ENCODE data around the gene ADCY4.

ADCY4 gene

DNA sequence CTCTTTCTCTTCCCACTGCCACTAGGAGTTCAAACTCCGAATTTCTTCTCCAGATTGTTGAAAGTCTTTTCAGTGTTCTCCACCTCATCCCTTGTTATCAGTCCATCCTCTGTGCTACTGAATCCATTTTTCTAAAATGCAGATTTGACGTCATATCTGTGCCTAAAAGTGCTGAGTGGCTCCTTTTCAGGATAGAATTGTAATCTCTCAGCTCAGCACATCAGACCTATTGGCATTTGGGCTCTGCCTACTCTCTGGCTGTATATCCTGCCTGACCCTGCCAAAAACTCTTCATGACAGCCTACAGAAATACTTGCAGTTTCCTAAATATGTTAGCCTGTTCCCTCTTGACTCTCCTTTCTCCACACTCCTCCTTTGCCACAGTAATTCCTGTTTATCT, 62.4 kb downstream of the ADCY4 start:
- Histone ChIP-seq H3K9me3 (ENCODE audit: control extremely low read depth in 1 of 5, control insufficient read depth in 4 of 5, insufficient read depth in 2 of 5, low read depth in 1 of 5, low read length in 4 of 5) (no peaks in the 10 kb centered on the region), H3K4me1 (ENCODE audit: control extremely low read depth in 1 of 4, control insufficient read depth in 4 of 4, insufficient read depth in 4 of 4, low read length in 3 of 4) (peaks cover 7 to 50% (median 28%) of the 10 kb centered on the region in 4 experiments), H3K36me3 (ENCODE audit: control insufficient read depth in 4 of 4, insufficient read depth in 4 of 4, low read length in 3 of 4) (peaks cover 0 to 13% (median 6%) of the 10 kb centered on the region in 4 experiments), H3K4me3 (ENCODE audit: control insufficient read depth in 1 of 7, extremely low read depth in 1 of 7, insufficient read depth in 4 of 7, low read depth in 2 of 7, low read length in 6 of 7) (no peak overlapping the region), H3K27ac (ENCODE audit: insufficient read depth in 1 of 2, low read depth in 1 of 2, low read length in 2 of 2, poor library complexity in 1 of 2, severe bottlenecking in 2 of 2) (no peak overlapping the region), H3K27me3 (replicated peaks in 2 of 5; ENCODE audit: control insufficient read depth in 4 of 5, insufficient read depth in 5 of 5, low read length in 4 of 5) (no peaks in the 10 kb centered on the region)
- ChIA-PET POLR2A (no interaction called here), CTCF (interaction anchor here (1.5 to 7.7 kb wide), 7 partner anchors 8 to 112 kb away, joined by 3 to 57 read pairs (median 27); partner anchors contain the start of genes CIDEB, DHRS1, IRF9 and LTB4R2)
- no peak for DNase-seq
- 92% methylated on average over 2 of the region's 2 CpGs for WGBS (ENCODE audit: insufficient coverage)

GRCh38 chr14:24271834-24272263, 63.0 kb downstream of the ADCY4 start:
- POLR2A ChIA-PET = interaction anchor here (0.9 to 1.3 kb wide), 3 partner anchors 28 to 41 kb away, joined by 3 to 6 read pairs (median 3); partner anchors contain the start of genes DHRS1, NOP9 and TINF2
- CTCF ChIA-PET = interaction anchor here (1.0 to 7.7 kb wide), 10 partner anchors 9 to 111 kb away, joined by 3 to 57 read pairs (median 18); partner anchors contain the start of genes CIDEB, DHRS1, IRF9 and LTB4R2
- DNase-seq = no peak
- no peaks in the 10 kb centered on the region for H3K9me3 ChIP-seq (ENCODE audit: control extremely low read depth in 1 of 5, control insufficient read depth in 4 of 5, insufficient read depth in 2 of 5, low read depth in 1 of 5, low read length in 4 of 5)
- H3K27ac ChIP-seq (ENCODE audit: insufficient read depth in 1 of 2, low read depth in 1 of 2, low read length in 2 of 2, poor library complexity in 1 of 2, severe bottlenecking in 2 of 2) = peak overlapping the region; percentile 58 to 94
- H3K27me3 ChIP-seq (replicated peaks in 2 of 5; ENCODE audit: control insufficient read depth in 4 of 5, insufficient read depth in 5 of 5, low read length in 4 of 5) = no peaks in the 10 kb centered on the region
- peaks cover 6 to 43% (median 22%) of the 10 kb centered on the region in 4 experiments for H3K4me1 ChIP-seq (ENCODE audit: control extremely low read depth in 1 of 4, control insufficient read depth in 4 of 4, insufficient read depth in 4 of 4, low read length in 3 of 4)
- 31% methylated on average over 3 of the region's 3 CpGs for WGBS (ENCODE audit: insufficient coverage)
- H3K36me3 ChIP-seq (ENCODE audit: control insufficient read depth in 4 of 4, insufficient read depth in 4 of 4, low read length in 3 of 4) = peaks cover 0 to 19% (median 10%) of the 10 kb centered on the region in 4 experiments
- peak overlapping the region; percentile 74 to 96 (median 85) for H3K4me3 ChIP-seq (ENCODE audit: control insufficient read depth in 1 of 7, extremely low read depth in 1 of 7, insufficient read depth in 4 of 7, low read depth in 2 of 7, low read length in 6 of 7)

DNA sequence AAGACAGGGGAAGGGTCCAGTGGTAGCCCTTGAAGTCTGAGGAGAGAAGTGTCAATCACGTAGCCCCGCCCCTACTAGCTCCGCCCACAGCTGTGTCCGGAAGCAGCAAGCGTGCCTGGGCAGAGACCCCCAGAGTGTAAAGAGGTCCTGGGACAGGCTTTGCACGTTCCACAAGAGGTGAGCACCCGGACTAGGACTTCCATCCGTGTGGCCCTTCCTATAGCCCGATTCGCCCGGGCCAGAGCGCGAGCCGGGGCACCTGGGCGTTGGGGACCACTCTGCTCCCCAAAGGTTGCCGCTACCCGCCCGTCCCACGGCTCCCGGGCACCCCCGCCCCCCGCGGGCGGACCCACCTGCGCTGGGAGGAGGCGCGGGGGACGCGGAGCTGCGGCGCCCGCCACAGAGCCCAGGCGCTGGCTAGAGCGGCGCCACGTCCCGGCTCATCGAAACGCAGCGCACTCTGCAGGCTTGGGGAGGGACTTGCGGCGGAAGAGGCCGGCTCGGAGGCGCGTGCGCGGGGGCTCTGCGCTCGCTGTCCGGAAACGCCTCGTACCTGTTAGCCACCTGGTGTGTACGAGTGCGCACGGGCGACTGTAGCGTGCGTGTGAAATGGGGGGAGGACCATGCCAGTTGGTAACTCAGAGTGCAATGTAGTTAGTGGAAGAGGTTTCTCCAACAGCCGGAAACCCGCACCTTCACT, 63.6 kb downstream of the ADCY4 start, which contains the start of gene RABGGTA:
RABGGTA (minus strand) TSS at position 464 of the 700 bp plus-strand sequence. CDS start 482 bp downstream, outside the sequence.
- Histone ChIP-seq H3K4me3 (ENCODE audit: control insufficient read depth in 1 of 7, extremely low read depth in 1 of 7, insufficient read depth in 4 of 7, low read depth in 2 of 7, low read length in 6 of 7) (peak within 1 kb of the TSS; percentile 74 to 96 (median 85)), H3K4me1 (ENCODE audit: control extremely low read depth in 1 of 4, control insufficient read depth in 4 of 4, insufficient read depth in 4 of 4, low read length in 3 of 4) (peaks cover 2 to 38% (median 18%) of the 10 kb centered on the region in 4 experiments), H3K9me3 (ENCODE audit: control extremely low read depth in 1 of 5, control insufficient read depth in 4 of 5, insufficient read depth in 2 of 5, low read depth in 1 of 5, low read length in 4 of 5) (no peaks in the 10 kb centered on the region), H3K27ac (ENCODE audit: insufficient read depth in 1 of 2, low read depth in 1 of 2, low read length in 2 of 2, poor library complexity in 1 of 2, severe bottlenecking in 2 of 2) (peak within 1 kb of the TSS; percentile 80 to 94), H3K36me3 (ENCODE audit: control insufficient read depth in 4 of 4, insufficient read depth in 4 of 4, low read length in 3 of 4) (peaks cover 0 to 25% (median 12%) of the 10 kb centered on the region in 4 experiments), H3K27me3 (replicated peaks in 2 of 5; ENCODE audit: control insufficient read depth in 4 of 5, insufficient read depth in 5 of 5, low read length in 4 of 5) (no peaks in the 10 kb centered on the region)
- 0% methylated on average over 53 of the region's 61 CpGs for WGBS (ENCODE audit: insufficient coverage)
- ChIA-PET CTCF (interaction anchor here (0.7 to 7.7 kb wide), 20 partner anchors 9 to 165 kb away, joined by 3 to 57 read pairs (median 5); partner anchors contain the start of genes CHMP4A, CIDEB, DHRS1 and IRF9), POLR2A (interaction anchor here (0.6 to 1.4 kb wide), 6 partner anchors 9 to 56 kb away, joined by 3 to 6 read pairs (median 4); partner anchors contain the start of genes DHRS1, NOP9 and TINF2)
- peak; percentile 93 to 96 (median 96) for DNase-seq

DNA sequence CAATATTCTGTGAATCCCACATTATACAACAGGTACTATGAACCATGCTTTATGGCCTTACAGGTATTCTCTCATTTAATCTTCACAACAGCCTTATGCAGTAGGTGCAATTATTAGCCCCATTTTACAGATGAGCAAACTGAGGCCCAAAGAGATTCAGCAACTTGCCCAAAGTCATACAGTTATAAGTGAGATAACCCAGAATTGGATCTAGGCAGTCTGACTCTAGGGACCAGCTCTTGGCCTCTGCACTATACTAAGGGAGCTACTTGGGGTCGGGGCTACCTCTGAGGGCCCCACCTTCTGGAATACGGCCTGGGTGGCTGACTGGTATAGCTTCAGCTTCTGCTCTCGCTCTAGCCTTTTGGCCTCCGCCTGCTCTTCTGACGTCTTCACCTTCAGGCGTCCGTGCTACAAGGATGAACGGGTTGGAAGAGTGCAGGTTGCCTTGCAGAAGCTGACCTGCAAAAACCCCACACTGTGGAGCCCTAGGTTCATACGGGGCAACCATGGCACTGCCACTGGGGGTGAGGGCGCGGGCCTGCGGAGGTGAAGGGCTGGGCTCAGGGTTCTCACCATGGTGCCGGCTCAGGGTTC, 64.2 kb downstream of the ADCY4 start:
- CTCF ChIA-PET = interaction anchor here (0.7 to 7.7 kb wide), 21 partner anchors 9 to 166 kb away, joined by 3 to 57 read pairs (median 5); partner anchors contain the start of genes CHMP4A, CIDEB, DHRS1 and IRF9

DNA sequence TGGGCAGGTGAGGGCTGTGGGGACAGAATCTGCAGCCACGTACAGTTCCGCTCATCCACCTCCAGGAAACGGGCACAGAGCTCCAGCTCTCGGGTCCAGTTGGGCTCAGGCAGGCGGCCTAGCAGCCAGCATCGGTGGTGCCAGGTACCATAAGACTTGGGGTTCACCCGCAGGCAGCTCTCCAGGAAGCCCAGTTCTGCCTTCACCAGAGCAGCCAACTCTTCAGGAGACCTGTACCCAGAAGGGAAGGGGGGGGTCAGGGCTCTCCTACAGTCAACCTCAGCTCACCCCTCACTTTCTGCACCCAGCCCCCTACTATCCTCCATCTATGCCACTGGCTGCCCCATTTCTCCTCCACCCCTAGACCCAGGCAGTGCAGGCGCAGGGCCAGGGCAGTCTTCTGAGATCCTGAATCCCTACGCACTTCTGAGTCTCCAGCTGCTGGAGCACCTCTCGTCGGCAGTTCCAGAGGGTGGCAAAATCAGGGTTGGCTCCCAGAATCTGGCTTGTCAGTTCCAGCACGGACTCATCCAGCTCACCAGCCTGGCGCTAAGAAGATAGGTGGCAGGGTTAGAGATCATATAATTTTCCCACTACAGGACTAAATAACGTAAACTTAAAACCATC, 64.8 kb downstream of the ADCY4 start:
- peaks cover 2 to 32% (median 15%) of the 10 kb centered on the region in 4 experiments for H3K4me1 ChIP-seq (ENCODE audit: control extremely low read depth in 1 of 4, control insufficient read depth in 4 of 4, insufficient read depth in 4 of 4, low read length in 3 of 4)
- 95% methylated on average over 11 of the region's 14 CpGs for WGBS (ENCODE audit: insufficient coverage)
- H3K27me3 ChIP-seq (replicated peaks in 2 of 5; ENCODE audit: control insufficient read depth in 4 of 5, insufficient read depth in 5 of 5, low read length in 4 of 5) = no peaks in the 10 kb centered on the region
- H3K9me3 ChIP-seq (ENCODE audit: control extremely low read depth in 1 of 5, control insufficient read depth in 4 of 5, insufficient read depth in 2 of 5, low read depth in 1 of 5, low read length in 4 of 5) = no peaks in the 10 kb centered on the region
- ChIA-PET CTCF (interaction anchor here (0.8 to 7.7 kb wide), 16 partner anchors 11 to 167 kb away, joined by 3 to 57 read pairs (median 5); partner anchors contain the start of genes CHMP4A, CIDEB, DHRS1 and LTB4R2), POLR2A (interaction anchor here (1.2 to 1.4 kb wide), 2 partner anchors 8 to 19 kb away, joined by 3 to 4 read pairs; no protein-coding TSS in a partner anchor)
- no peak overlapping the region for H3K27ac ChIP-seq (ENCODE audit: insufficient read depth in 1 of 2, low read depth in 1 of 2, low read length in 2 of 2, poor library complexity in 1 of 2, severe bottlenecking in 2 of 2)
- peaks cover 0 to 34% (median 19%) of the 10 kb centered on the region in 4 experiments for H3K36me3 ChIP-seq (ENCODE audit: control insufficient read depth in 4 of 4, insufficient read depth in 4 of 4, low read length in 3 of 4)
- no peak for DNase-seq
- H3K4me3 ChIP-seq (ENCODE audit: control insufficient read depth in 1 of 7, extremely low read depth in 1 of 7, insufficient read depth in 4 of 7, low read depth in 2 of 7, low read length in 6 of 7) = peak overlapping the region in 1 of 7 experiments; percentile 96

More for the DNA sequence above, 64.2 kb downstream of the ADCY4 start:
- Histone ChIP-seq H3K36me3 (ENCODE audit: control insufficient read depth in 4 of 4, insufficient read depth in 4 of 4, low read length in 3 of 4) (peaks cover 0 to 32% (median 15%) of the 10 kb centered on the region in 4 experiments), H3K27ac (ENCODE audit: insufficient read depth in 1 of 2, low read depth in 1 of 2, low read length in 2 of 2, poor library complexity in 1 of 2, severe bottlenecking in 2 of 2) (peak overlapping the region; percentile 80 to 94), H3K4me1 (ENCODE audit: control extremely low read depth in 1 of 4, control insufficient read depth in 4 of 4, insufficient read depth in 4 of 4, low read length in 3 of 4) (peaks cover 2 to 35% (median 18%) of the 10 kb centered on the region in 4 experiments), H3K27me3 (replicated peaks in 2 of 5; ENCODE audit: control insufficient read depth in 4 of 5, insufficient read depth in 5 of 5, low read length in 4 of 5) (no peaks in the 10 kb centered on the region), H3K4me3 (ENCODE audit: control insufficient read depth in 1 of 7, extremely low read depth in 1 of 7, insufficient read depth in 4 of 7, low read depth in 2 of 7, low read length in 6 of 7) (peak overlapping the region; percentile 74 to 96 (median 85)), H3K9me3 (ENCODE audit: control extremely low read depth in 1 of 5, control insufficient read depth in 4 of 5, insufficient read depth in 2 of 5, low read depth in 1 of 5, low read length in 4 of 5) (no peaks in the 10 kb centered on the region)
- WGBS (ENCODE audit: insufficient coverage) = 11% methylated on average over 13 of the region's 13 CpGs
- DNase-seq = no peak
- POLR2A ChIA-PET = interaction anchor here (0.6 to 1.4 kb wide), 6 partner anchors 9 to 56 kb away, joined by 3 to 6 read pairs (median 4); partner anchors contain the start of genes DHRS1, NOP9 and TINF2

DNA sequence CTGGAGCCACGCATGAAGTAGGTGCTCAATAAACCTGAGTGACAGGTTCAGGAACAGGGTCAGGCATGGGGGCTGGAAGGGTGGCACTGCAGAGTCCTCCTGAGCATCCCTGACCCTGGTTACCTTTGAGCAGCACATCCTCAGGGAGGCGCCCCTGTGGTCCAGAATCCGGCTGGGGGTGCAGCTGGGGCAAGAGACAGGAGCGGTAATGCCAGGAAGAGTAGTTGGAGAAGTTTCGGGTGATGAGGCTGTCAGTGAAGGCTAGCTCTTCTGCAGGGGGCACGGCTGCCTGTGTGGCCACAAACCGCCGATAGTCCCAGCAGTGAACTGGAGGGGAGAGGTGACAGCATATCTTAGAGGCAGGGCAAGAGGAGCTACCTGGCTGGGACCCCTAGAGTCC, 65.5 kb downstream of the ADCY4 start:
- DNase-seq = no peak
- ChIA-PET CTCF (interaction anchor here (0.8 to 7.7 kb wide), 10 partner anchors 11 to 162 kb away, joined by 4 to 57 read pairs (median 18); partner anchors contain the start of genes CHMP4A, CIDEB, DHRS1 and LTB4R2), POLR2A (no interaction called here)
- Histone ChIP-seq H3K9me3 (ENCODE audit: control extremely low read depth in 1 of 5, control insufficient read depth in 4 of 5, insufficient read depth in 2 of 5, low read depth in 1 of 5, low read length in 4 of 5) (no peaks in the 10 kb centered on the region), H3K4me1 (ENCODE audit: control extremely low read depth in 1 of 4, control insufficient read depth in 4 of 4, insufficient read depth in 4 of 4, low read length in 3 of 4) (peaks cover 2 to 31% (median 15%) of the 10 kb centered on the region in 4 experiments), H3K27ac (ENCODE audit: insufficient read depth in 1 of 2, low read depth in 1 of 2, low read length in 2 of 2, poor library complexity in 1 of 2, severe bottlenecking in 2 of 2) (no peak overlapping the region), H3K4me3 (ENCODE audit: control insufficient read depth in 1 of 7, extremely low read depth in 1 of 7, insufficient read depth in 4 of 7, low read depth in 2 of 7, low read length in 6 of 7) (no peak overlapping the region), H3K27me3 (replicated peaks in 2 of 5; ENCODE audit: control insufficient read depth in 4 of 5, insufficient read depth in 5 of 5, low read length in 4 of 5) (no peaks in the 10 kb centered on the region), H3K36me3 (ENCODE audit: control insufficient read depth in 4 of 4, insufficient read depth in 4 of 4, low read length in 3 of 4) (peaks cover 0 to 34% (median 20%) of the 10 kb centered on the region in 4 experiments)
- WGBS (ENCODE audit: insufficient coverage) = 99% methylated on average over 8 of the region's 8 CpGs

Measured in common myeloid progenitor, CD34-positive (primary cell).